K562 (cell line): ENCODE measurements around the gene ZNF408.

ENCODE experiments used
- CTCF ChIP-seq, 3 experiments: IDR thresholded peaks in 2 of 3; conservative IDR thresholded peaks in 1 of 3; 2 replicates each; pipeline ENCODE4 v1.5.1; 2011 to 2012; ENCODE audit warnings: low read length in 3 of 3, mild to moderate bottlenecking in 3 of 3, control low read depth in 2 of 3, improper control_type of control experiment in 1 of 3, inconsistent platforms in 1 of 3, low read depth in 1 of 3, mixed read lengths in 1 of 3, moderate library complexity in 1 of 3; ENCODE audit not compliant: insufficient read depth in 2 of 3
- PATZ1 ChIP-seq: fragments of 250-450 bp; sonication (Bioruptor Pico); IDR thresholded peaks from 2 replicates; pipeline ENCODE4 v1.5.0; 2020; ENCODE audit warnings: mild to moderate bottlenecking, borderline replicate concordance
- POLR2AphosphoS5 ChIP-seq: IDR thresholded peaks from 2 replicates; pipeline ENCODE4 v1.6.1; 2011; ENCODE audit warnings: mild to moderate bottlenecking, low read depth, low read length, moderate library complexity; ENCODE audit not compliant: control insufficient read depth, insufficient read depth
- SMAD2 ChIP-seq: fragments of 150-350 bp; IDR thresholded peaks from 2 replicates; pipeline ENCODE4 v1.6.1; 2014; ENCODE audit warnings: low read depth, mild to moderate bottlenecking, low read length

- TF ChIP-seq PATZ1 (CRISPR knock-in tag) (no peak), POLR2AphosphoS5 (no peak), SMAD2 (no peak), CTCF (IDR thresholded peaks at IDR 0.05 in 2 of 3, conservative IDR thresholded peaks at IDR 0.05 in 1 of 3; ENCODE audit: insufficient read depth in 2 of 3, low read depth in 1 of 3, low read length in 3 of 3) (no peak)
Measured at GRCh38 chr11:46680164-46680760, 20.6 kb upstream of the ZNF408 start.
